GM23338 (cell line): Measurements from ENCODE around the gene PIK3C2B.

Experiments
- CREB1 ChIP-seq: fragments of 250-450 bp; sonication (Bioruptor Pico); IDR thresholded peaks from 2 replicates; pipeline ENCODE4 v1.5.0; 2020; ENCODE audit warnings: low read depth, mild to moderate bottlenecking, moderate library complexity
- CTCF ChIP-seq, 2 experiments: fragments of 200-600 bp in 1 of 2; sonication (generic) in 1 of 2; conservative IDR thresholded peaks; 2 replicates each; pipeline versions ENCODE4 v1.5.1 to v1.6.1; 2016 to 2017; ENCODE audit warnings: antibody characterized with exemption in 2 of 2, low read depth in 2 of 2, mild to moderate bottlenecking in 2 of 2, moderate library complexity in 1 of 2
- ETS1 ChIP-seq: IDR thresholded peaks from 2 replicates; pipeline ENCODE4 v1.6.1; 2016; ENCODE audit warnings: antibody characterized with exemption
- EZH2 ChIP-seq: fragments of 200-600 bp; sonication (generic); IDR thresholded peaks from one replicate; pipeline ENCODE4 v1.8.0; 2017; ENCODE audit warnings: antibody characterized with exemption, mild to moderate bottlenecking, low read depth; ENCODE audit not compliant: unreplicated experiment
- EZH2phosphoT487 ChIP-seq: fragments of 200-600 bp; sonication (generic); IDR thresholded peaks from one replicate; pipeline ENCODE4 v1.8.1; 2018; ENCODE audit warnings: antibody characterized with exemption; ENCODE audit not compliant: unreplicated experiment
- JUNB ChIP-seq: IDR thresholded peaks from one replicate; pipeline ENCODE4 v1.6.1; 2016; ENCODE audit warnings: antibody characterized with exemption; ENCODE audit not compliant: unreplicated experiment
- POLR2AphosphoS5 ChIP-seq: IDR thresholded peaks from 2 replicates; pipeline ENCODE4 v1.6.1; 2016; ENCODE audit warnings: antibody characterized with exemption, low read depth
- REST ChIP-seq: IDR thresholded peaks from one replicate; pipeline ENCODE4 v1.6.1; 2018; ENCODE audit warnings: antibody characterized with exemption; ENCODE audit not compliant: unreplicated experiment
- STAT1 ChIP-seq: IDR thresholded peaks from one replicate; pipeline ENCODE4 v1.6.1; 2016; ENCODE audit warnings: antibody characterized with exemption; ENCODE audit not compliant: unreplicated experiment
- ZNF114 ChIP-seq: fragments of 250-450 bp; sonication (Bioruptor Pico); IDR thresholded peaks from 2 replicates; pipeline ENCODE4 v1.5.0; 2020; ENCODE audit warnings: mild to moderate bottlenecking, moderate library complexity
- ZNF331 ChIP-seq: fragments of 250-450 bp; sonication (Bioruptor Pico); IDR thresholded peaks from 2 replicates; pipeline ENCODE4 v1.5.0; 2020; ENCODE audit warnings: low read depth, mild to moderate bottlenecking, moderate library complexity

- TF ChIP-seq CTCF (conservative IDR thresholded peaks at IDR 0.05; ENCODE audit: low read depth in 2 of 2) (no peak), POLR2AphosphoS5 (no peak), EZH2 (no peak), STAT1 (no peak), REST (no peak), ZNF114 (CRISPR knock-in tag) (no peak), EZH2phosphoT487 (no peak), JUNB (no peak), ETS1 (no peak), CREB1 (no peak), ZNF331 (CRISPR knock-in tag) (no peak)
Observed at GRCh38 chr1:204513117-204513716, 18.6 kb upstream of the PIK3C2B start.
